H9 (cell line): ENCODE measurements around the gene ATF6. TPM values are rescaled to one million over a fixed set of nuclear protein-coding genes. Genes with fewer than 3 reads are reported as not detected.
"Not testable (repeated sequence)": the region's sequence is repeated elsewhere in the genome, so short reads cannot be mapped to it uniquely, and the experiment has no call there.

Source experiments
- DNase-seq: peaks from one replicate; pipeline ENCODE4 v3.0.0-alpha.2; 2017
- H2AFZ ChIP-seq: one replicate; pipeline ENCODE4 v1.6.1; 2013; ENCODE audit warnings: mild to moderate bottlenecking, low read length, control low read depth, moderate library complexity
- H2AK5ac ChIP-seq: 2 replicates; pipeline ENCODE4 v1.6.1; 2013; ENCODE audit warnings: low read length, control low read depth, mixed read lengths; ENCODE audit not compliant: insufficient read length
- H2BK120ac ChIP-seq: one replicate; pipeline ENCODE4 v1.6.1; 2013; ENCODE audit warnings: low read depth, mild to moderate bottlenecking, low read length, control low read depth, inconsistent platforms; ENCODE audit not compliant: poor library complexity, severe bottlenecking
- H2BK12ac ChIP-seq: 2 replicates; pipeline ENCODE4 v1.6.1; 2013; ENCODE audit warnings: low read length, control low read depth, mixed read lengths, low read depth; ENCODE audit not compliant: insufficient read length
- H2BK15ac ChIP-seq: 2 replicates; pipeline ENCODE4 v1.6.1; 2013; ENCODE audit warnings: low read depth, low read length, control low read depth
- H2BK20ac ChIP-seq: one replicate; pipeline ENCODE4 v1.6.1; 2013; ENCODE audit warnings: low read depth, mild to moderate bottlenecking, low read length, control low read depth, inconsistent platforms; ENCODE audit not compliant: poor library complexity, severe bottlenecking
- H2BK5ac ChIP-seq: 2 replicates; pipeline ENCODE4 v1.6.1; 2013; ENCODE audit warnings: low read length, control low read depth, mixed read lengths; ENCODE audit not compliant: insufficient read length
- H3K14ac ChIP-seq: 2 replicates; pipeline ENCODE4 v1.6.1; 2013; ENCODE audit warnings: low read length, control low read depth; ENCODE audit not compliant: insufficient read depth
- H3K18ac ChIP-seq: 2 replicates; pipeline ENCODE4 v1.6.1; 2013; ENCODE audit warnings: low read depth, mild to moderate bottlenecking, mixed read lengths, low read length, control low read depth; ENCODE audit not compliant: insufficient read length
- H3K23ac ChIP-seq: 2 replicates; pipeline ENCODE4 v1.6.1; 2013; ENCODE audit warnings: low read length, control low read depth, mixed read lengths, low read depth; ENCODE audit not compliant: insufficient read length
- H3K23me2 ChIP-seq: 2 replicates; pipeline ENCODE4 v1.6.1; 2013; ENCODE audit warnings: low read depth, mild to moderate bottlenecking, mixed read lengths, low read length, control low read depth; ENCODE audit not compliant: insufficient read length, poor library complexity, severe bottlenecking
- H3K27ac ChIP-seq: 2 replicates; pipeline ENCODE4 v1.5.1; 2013; ENCODE audit warnings: low read length, control low read depth, mixed read lengths, low read depth; ENCODE audit not compliant: insufficient read length
- H3K27me3 ChIP-seq: 2 replicates; pipeline ENCODE4 v1.6.1; 2013; ENCODE audit warnings: low read length, control low read depth, inconsistent platforms; ENCODE audit not compliant: insufficient read depth
- H3K4ac ChIP-seq: 2 replicates; pipeline ENCODE4 v1.6.1; 2013; ENCODE audit warnings: low read depth, mild to moderate bottlenecking, control low read depth, inconsistent platforms, low read length, moderate library complexity
- H3K4me1 ChIP-seq: 2 replicates; pipeline ENCODE4 v1.6.1; 2013; ENCODE audit warnings: low read length, control low read depth, inconsistent platforms; ENCODE audit not compliant: insufficient read depth
- H3K4me2 ChIP-seq: 2 replicates; pipeline ENCODE4 v1.6.1; 2013; ENCODE audit warnings: low read length, control low read depth, mixed read lengths; ENCODE audit not compliant: insufficient read length, insufficient read depth
- H3K56ac ChIP-seq: 2 replicates; pipeline ENCODE4 v1.6.1; 2013; ENCODE audit warnings: low read depth, mild to moderate bottlenecking, mixed read lengths, low read length, control low read depth; ENCODE audit not compliant: insufficient read length
- H3K79me1 ChIP-seq: 2 replicates; pipeline ENCODE4 v1.6.1; 2013; ENCODE audit warnings: low read depth, mild to moderate bottlenecking, moderate library complexity, low read length, control low read depth, inconsistent platforms; ENCODE audit not compliant: insufficient read depth, poor library complexity, severe bottlenecking
- H3K79me2 ChIP-seq: 2 replicates; pipeline ENCODE4 v1.6.1; 2013; ENCODE audit warnings: low read length, control low read depth, inconsistent platforms; ENCODE audit not compliant: insufficient read depth
- H3K9ac ChIP-seq: 2 replicates; pipeline ENCODE4 v1.6.1; 2013; ENCODE audit warnings: low read length, control low read depth, mixed read lengths; ENCODE audit not compliant: insufficient read length; ENCODE audit errors: extremely low read depth
- H3K9me3 ChIP-seq: one replicate; pipeline ENCODE4 v1.6.1; 2013; ENCODE audit warnings: low read depth, low read length, inconsistent platforms; ENCODE audit not compliant: control insufficient read depth
- H3T11ph ChIP-seq: one replicate; pipeline ENCODE4 v1.6.1; 2013; ENCODE audit warnings: mild to moderate bottlenecking, low read length, control low read depth, inconsistent platforms
- H4K20me1 ChIP-seq: one replicate; pipeline ENCODE4 v1.6.1; 2013; ENCODE audit not compliant: control insufficient read depth, insufficient read length, insufficient read depth
- H4K5ac ChIP-seq: 2 replicates; pipeline ENCODE4 v1.6.1; 2013; ENCODE audit warnings: low read depth, mild to moderate bottlenecking, mixed read lengths, low read length, control low read depth; ENCODE audit not compliant: insufficient read length
- H4K8ac ChIP-seq: replicated peaks from 2 replicates; pipeline ENCODE4 v1.6.1; 2013; ENCODE audit warnings: low read length, control low read depth, mixed read lengths, low read depth; ENCODE audit not compliant: insufficient read length
- H4K91ac ChIP-seq: 2 replicates; pipeline ENCODE4 v1.6.1; 2013; ENCODE audit warnings: low read depth, mild to moderate bottlenecking, moderate library complexity, mixed read lengths, low read length, control low read depth; ENCODE audit not compliant: insufficient read length
- H3K27ac Mint-ChIP-seq, 3 experiments: 2 replicates in 2 of 3; 3 replicates in 1 of 3; pipeline ENCODE4 v1.8.0; 2020 to 2021; ENCODE audit warnings: mixed read lengths in 3 of 3, mild to moderate bottlenecking in 1 of 3, moderate library complexity in 1 of 3
- H3K27me3 Mint-ChIP-seq: 2 replicates; pipeline ENCODE4 v1.8.0; 2021; ENCODE audit warnings: low read depth, mild to moderate bottlenecking, moderate library complexity, mixed read lengths
- H3K36me3 Mint-ChIP-seq, 3 experiments: 2 replicates in 2 of 3; 3 replicates in 1 of 3; pipeline ENCODE4 v1.8.0; 2020 to 2021; ENCODE audit warnings: low read depth in 3 of 3, mixed read lengths in 3 of 3; ENCODE audit not compliant: insufficient read depth in 1 of 3
- H3K4me1 Mint-ChIP-seq, 2 experiments: 2 replicates each; pipeline ENCODE4 v1.8.0; 2020; ENCODE audit warnings: mixed read lengths in 2 of 2
- H3K4me3 Mint-ChIP-seq, 2 experiments: 2 replicates in 1 of 2; 3 replicates in 1 of 2; pipeline ENCODE4 v1.8.0; 2020 to 2021; ENCODE audit warnings: mild to moderate bottlenecking in 2 of 2, mixed read lengths in 2 of 2, moderate library complexity in 1 of 2
- H3K9me3 Mint-ChIP-seq, 2 experiments: 2 replicates in 1 of 2; 3 replicates in 1 of 2; pipeline ENCODE4 v1.8.0; 2020; ENCODE audit warnings: mild to moderate bottlenecking in 2 of 2, mixed read lengths in 2 of 2, moderate library complexity in 1 of 2
- WGBS: extraction: QIAGEN DNeasy Blood & Tissue Kit; methylation state at CpG from one replicate; pipeline ENCODE4 v1.1.7; 2013; ENCODE audit warnings: missing lambda C conversion rate, low lambda C conversion rate, mixed read lengths; ENCODE audit not compliant: insufficient read length; ENCODE audit errors: extremely low coverage; 5-methylcytosine and 5-hydroxymethylcytosine counted together
- total RNA-seq: library from RNA; stranded (reverse); gene quantifications from 2 replicates; pipeline ENCODE4 v1.2.1, GENCODE V29; 2021

ATF6 gene
- total RNA-seq, 1 experiment from 2014 or later = 11.2 TPM

GRCh38 chr1:161809656-161810055 is 43.5 kb downstream of the ATF6 start:
- not testable (repeated sequence) for H3K4me1 ChIP-seq, H3K4me3 Mint-ChIP-seq, DNase-seq, H3K9ac ChIP-seq, H3K4me2 ChIP-seq, H3K27ac ChIP-seq, H3K14ac ChIP-seq, H3K27me3 Mint-ChIP-seq, H4K8ac ChIP-seq, H2BK12ac ChIP-seq, H3K23ac ChIP-seq, H2BK15ac ChIP-seq, H4K20me1 ChIP-seq, H3K56ac ChIP-seq, H3K27me3 ChIP-seq, H3K4ac ChIP-seq, H2AFZ ChIP-seq, H3K79me1 ChIP-seq, H3K4me1 Mint-ChIP-seq, H3K18ac ChIP-seq, H3T11ph ChIP-seq, H4K5ac ChIP-seq, H2BK20ac ChIP-seq, H3K23me2 ChIP-seq, H3K79me2 ChIP-seq, H3K27ac Mint-ChIP-seq, H2BK120ac ChIP-seq, H2BK5ac ChIP-seq, H2AK5ac ChIP-seq, H3K9me3 ChIP-seq, H4K91ac ChIP-seq
- peaks cover 14 to 15% of the 10 kb centered on the region in 2 experiments; a peak in 4 of 5 replicates for H3K9me3 Mint-ChIP-seq
- WGBS = no CpG with 5 or more reads among the region's 1 CpG
- H3K36me3 Mint-ChIP-seq = peaks cover 17 to 26% (median 20%) of the 10 kb centered on the region in 3 experiments
